Neural progenitor cell (in vitro differentiated cells): ENCODE results near the gene PCNX3.

Experiments
- EZH2 ChIP-seq: fragments of 200-600 bp; sonication (generic); IDR thresholded peaks from 2 replicates; pipeline ENCODE4 v1.6.1; 2017; ENCODE audit warnings: antibody characterized with exemption, mild to moderate bottlenecking, moderate library complexity
- EZH2phosphoT487 ChIP-seq: fragments of 200-600 bp; sonication (generic); IDR thresholded peaks from 2 replicates; pipeline ENCODE4 v1.6.1; 2017; ENCODE audit warnings: antibody characterized with exemption
- TF ChIP-seq, protein P1 (sequence below): fragments of 200-600 bp; sonication (generic); IDR thresholded peaks from 2 replicates; pipeline ENCODE4 v1.5.1; 2017; ENCODE audit warnings: antibody characterized with exemption, mild to moderate bottlenecking

DNA sequence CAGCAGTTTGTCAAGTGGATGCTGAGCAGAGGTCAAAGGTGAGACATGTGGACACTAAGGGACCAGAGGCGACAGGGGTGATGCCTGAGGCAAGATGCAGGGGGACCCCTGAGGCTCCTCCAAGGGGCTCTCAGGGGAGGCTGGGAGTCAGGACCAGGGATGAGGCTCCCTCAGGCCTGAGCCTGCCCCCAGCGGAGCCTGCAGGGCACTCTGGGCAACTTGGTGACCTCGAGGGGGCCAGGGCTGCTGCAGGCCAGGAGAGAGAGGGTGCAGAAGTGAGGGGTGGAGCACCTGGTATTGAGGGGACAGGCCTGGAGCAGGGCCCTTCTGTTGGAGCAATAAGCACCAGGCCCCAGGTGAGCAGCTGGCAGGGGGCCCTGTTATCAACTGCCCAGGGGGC lies 33.6 kb upstream of the PCNX3 start:
- TF ChIP-seq, protein P1, sequence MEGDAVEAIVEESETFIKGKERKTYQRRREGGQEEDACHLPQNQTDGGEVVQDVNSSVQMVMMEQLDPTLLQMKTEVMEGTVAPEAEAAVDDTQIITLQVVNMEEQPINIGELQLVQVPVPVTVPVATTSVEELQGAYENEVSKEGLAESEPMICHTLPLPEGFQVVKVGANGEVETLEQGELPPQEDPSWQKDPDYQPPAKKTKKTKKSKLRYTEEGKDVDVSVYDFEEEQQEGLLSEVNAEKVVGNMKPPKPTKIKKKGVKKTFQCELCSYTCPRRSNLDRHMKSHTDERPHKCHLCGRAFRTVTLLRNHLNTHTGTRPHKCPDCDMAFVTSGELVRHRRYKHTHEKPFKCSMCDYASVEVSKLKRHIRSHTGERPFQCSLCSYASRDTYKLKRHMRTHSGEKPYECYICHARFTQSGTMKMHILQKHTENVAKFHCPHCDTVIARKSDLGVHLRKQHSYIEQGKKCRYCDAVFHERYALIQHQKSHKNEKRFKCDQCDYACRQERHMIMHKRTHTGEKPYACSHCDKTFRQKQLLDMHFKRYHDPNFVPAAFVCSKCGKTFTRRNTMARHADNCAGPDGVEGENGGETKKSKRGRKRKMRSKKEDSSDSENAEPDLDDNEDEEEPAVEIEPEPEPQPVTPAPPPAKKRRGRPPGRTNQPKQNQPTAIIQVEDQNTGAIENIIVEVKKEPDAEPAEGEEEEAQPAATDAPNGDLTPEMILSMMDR, result no peak
- TF ChIP-seq EZH2 (no peak), EZH2phosphoT487 (no peak)
